Measurements from ENCODE around the gene KRT7.

The KRT7 gene

DNA sequence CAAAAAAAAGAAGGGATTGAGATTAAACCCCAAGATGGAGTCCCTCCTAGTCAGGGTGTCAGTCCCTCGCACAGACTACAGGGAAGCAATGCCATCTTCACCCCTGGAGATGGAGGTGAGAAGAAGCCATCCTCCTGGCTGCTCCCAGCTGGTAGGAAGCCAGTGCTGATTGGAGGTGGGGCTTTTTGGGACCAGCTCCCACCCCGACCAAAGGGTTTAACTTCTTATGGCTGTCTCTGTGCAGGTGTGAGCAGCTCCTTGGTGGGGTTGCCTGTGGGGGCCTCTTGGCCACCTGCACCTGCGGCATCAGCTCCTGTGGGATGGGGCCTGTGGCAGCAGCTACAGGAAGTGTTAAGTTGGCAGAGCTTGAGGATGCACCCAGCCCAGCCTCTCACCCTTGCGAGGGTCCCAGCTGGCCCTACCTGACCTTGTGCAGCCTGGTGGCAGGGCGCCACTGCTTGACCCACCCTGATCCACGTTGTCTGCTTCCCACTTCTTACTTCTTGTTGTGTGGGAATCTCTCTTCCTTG, 37.6 kb downstream of the KRT7 start:
- H3K9ac ChIP-seq (ENCODE audit: low read length): no peak overlapping the region
- H3K9me2 ChIP-seq (replicated peaks; ENCODE audit: insufficient read depth, low read length): no peaks in the 10 kb centered on the region
- H2AFZ ChIP-seq (ENCODE audit: low read depth, low read length, severe bottlenecking): no peak overlapping the region
- no peaks in the 10 kb centered on the region for H3F3A ChIP-seq (ENCODE audit: insufficient read depth)
- no peak overlapping the region for H3K4me3 ChIP-seq (ENCODE audit: insufficient read depth, low read length, poor library complexity, severe bottlenecking)
- H3K27ac ChIP-seq (ENCODE audit: low read depth, low read length): no peak overlapping the region
- TF ChIP-seq, protein P1, sequence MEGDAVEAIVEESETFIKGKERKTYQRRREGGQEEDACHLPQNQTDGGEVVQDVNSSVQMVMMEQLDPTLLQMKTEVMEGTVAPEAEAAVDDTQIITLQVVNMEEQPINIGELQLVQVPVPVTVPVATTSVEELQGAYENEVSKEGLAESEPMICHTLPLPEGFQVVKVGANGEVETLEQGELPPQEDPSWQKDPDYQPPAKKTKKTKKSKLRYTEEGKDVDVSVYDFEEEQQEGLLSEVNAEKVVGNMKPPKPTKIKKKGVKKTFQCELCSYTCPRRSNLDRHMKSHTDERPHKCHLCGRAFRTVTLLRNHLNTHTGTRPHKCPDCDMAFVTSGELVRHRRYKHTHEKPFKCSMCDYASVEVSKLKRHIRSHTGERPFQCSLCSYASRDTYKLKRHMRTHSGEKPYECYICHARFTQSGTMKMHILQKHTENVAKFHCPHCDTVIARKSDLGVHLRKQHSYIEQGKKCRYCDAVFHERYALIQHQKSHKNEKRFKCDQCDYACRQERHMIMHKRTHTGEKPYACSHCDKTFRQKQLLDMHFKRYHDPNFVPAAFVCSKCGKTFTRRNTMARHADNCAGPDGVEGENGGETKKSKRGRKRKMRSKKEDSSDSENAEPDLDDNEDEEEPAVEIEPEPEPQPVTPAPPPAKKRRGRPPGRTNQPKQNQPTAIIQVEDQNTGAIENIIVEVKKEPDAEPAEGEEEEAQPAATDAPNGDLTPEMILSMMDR (IDR thresholded peaks at IDR 0.05; ENCODE audit: insufficient read depth, low read length, poor library complexity, severe bottlenecking): no peak
- TF ChIP-seq EZH2phosphoT487 (conservative IDR thresholded peaks at IDR 0.05; ENCODE audit: low read length): no peak
- H4K20me1 ChIP-seq (ENCODE audit: low read depth, low read length): no peaks in the 10 kb centered on the region
- no peaks in the 10 kb centered on the region for H3K9me3 ChIP-seq (ENCODE audit: insufficient read depth, low read length)
- no peak overlapping the region for H3K4me2 ChIP-seq (ENCODE audit: low read depth, low read length, poor library complexity, severe bottlenecking)
- H3K79me2 ChIP-seq (ENCODE audit: insufficient read depth, low read length): no peaks in the 10 kb centered on the region
- H3K27me3 ChIP-seq (ENCODE audit: low read length): no peaks in the 10 kb centered on the region
- H3K36me3 ChIP-seq (ENCODE audit: low read length): no peaks in the 10 kb centered on the region

- no peak overlapping the region for H3K27ac ChIP-seq (ENCODE audit: low read depth, low read length)
- H3K36me3 ChIP-seq (ENCODE audit: low read length): no peaks in the 10 kb centered on the region
- H3K4me3 ChIP-seq (ENCODE audit: insufficient read depth, low read length, poor library complexity, severe bottlenecking): no peak overlapping the region
- H2AFZ ChIP-seq (ENCODE audit: low read depth, low read length, severe bottlenecking): no peak overlapping the region
- no peaks in the 10 kb centered on the region for H4K20me1 ChIP-seq (ENCODE audit: low read depth, low read length)
- H3K79me2 ChIP-seq (ENCODE audit: insufficient read depth, low read length): no peaks in the 10 kb centered on the region
- H3F3A ChIP-seq (ENCODE audit: insufficient read depth): no peaks in the 10 kb centered on the region
- no peaks in the 10 kb centered on the region for H3K9me2 ChIP-seq (replicated peaks; ENCODE audit: insufficient read depth, low read length)
- no peaks in the 10 kb centered on the region for H3K9me3 ChIP-seq (ENCODE audit: insufficient read depth, low read length)
- no peak overlapping the region for H3K4me2 ChIP-seq (ENCODE audit: low read depth, low read length, poor library complexity, severe bottlenecking)
- no peak overlapping the region for H3K9ac ChIP-seq (ENCODE audit: low read length)
- TF ChIP-seq, protein P1 (IDR thresholded peaks at IDR 0.05; ENCODE audit: insufficient read depth, low read length, poor library complexity, severe bottlenecking): no peak
- TF ChIP-seq EZH2phosphoT487 (conservative IDR thresholded peaks at IDR 0.05; ENCODE audit: low read length): no peak
- H3K27me3 ChIP-seq (ENCODE audit: low read length): no peaks in the 10 kb centered on the region
Observed at GRCh38 chr12:52271158-52271557, 38.1 kb downstream of the KRT7 start.

GRCh38 chr12:52274521-52275120, 41.6 kb downstream of the KRT7 start, which contains the start of gene KRT86:
Gene KRT86, plus strand, starts transcription at chr12:52274645. Its CDS starts 27,272 bp downstream, at chr12:52301917.
- Histone ChIP-seq H3K27ac (ENCODE audit: low read depth, low read length) (no peak within 1 kb of the TSS), H3K9me2 (replicated peaks; ENCODE audit: insufficient read depth, low read length) (no peaks in the 10 kb centered on the region), H4K20me1 (ENCODE audit: low read depth, low read length) (no peaks in the 10 kb centered on the region), H3K9ac (ENCODE audit: low read length) (no peak within 1 kb of the TSS), H3K4me2 (ENCODE audit: low read depth, low read length, poor library complexity, severe bottlenecking) (no peak within 1 kb of the TSS), H3K36me3 (ENCODE audit: low read length) (no peaks in the 10 kb centered on the region), H3K27me3 (ENCODE audit: low read length) (no peaks in the 10 kb centered on the region), H2AFZ (ENCODE audit: low read depth, low read length, severe bottlenecking) (no peak within 1 kb of the TSS), H3F3A (ENCODE audit: insufficient read depth) (no peaks in the 10 kb centered on the region), H3K4me3 (ENCODE audit: insufficient read depth, low read length, poor library complexity, severe bottlenecking) (no peak within 1 kb of the TSS), H3K79me2 (ENCODE audit: insufficient read depth, low read length) (no peaks in the 10 kb centered on the region), H3K9me3 (ENCODE audit: insufficient read depth, low read length) (no peaks in the 10 kb centered on the region)
- TF ChIP-seq, protein P1 (IDR thresholded peaks at IDR 0.05; ENCODE audit: insufficient read depth, low read length, poor library complexity, severe bottlenecking): no peak
- no peak for TF ChIP-seq EZH2phosphoT487 (conservative IDR thresholded peaks at IDR 0.05; ENCODE audit: low read length)
